HFFc6 (cell line): ENCODE data around the gene FANK1. TPM values are rescaled to one million over a fixed set of nuclear protein-coding genes. Genes with fewer than 3 reads are reported as not detected.
A peak's percentile ranks its signal among the peaks of the same experiment; 100 is the strongest.

Source experiments
- DNase-seq: peaks from one replicate; pipeline ENCODE4 v3.0.0-alpha.2; 2018
- H3K27ac Mint-ChIP-seq: 2 replicates; pipeline ENCODE4 v1.8.0; 2020; ENCODE audit warnings: mild to moderate bottlenecking, mixed read lengths
- H3K27me3 Mint-ChIP-seq: 2 replicates; pipeline ENCODE4 v1.8.0; 2021; ENCODE audit warnings: mild to moderate bottlenecking, moderate library complexity, mixed read lengths; ENCODE audit not compliant: insufficient read depth
- H3K36me3 Mint-ChIP-seq: 2 replicates; pipeline ENCODE4 v1.8.0; 2021; ENCODE audit warnings: low read depth, mixed read lengths
- H3K4me1 Mint-ChIP-seq: 2 replicates; pipeline ENCODE4 v1.8.0; 2020; ENCODE audit warnings: low read depth, mixed read lengths
- H3K4me3 Mint-ChIP-seq: 2 replicates; pipeline ENCODE4 v1.8.0; 2020; ENCODE audit warnings: mild to moderate bottlenecking, moderate library complexity, mixed read lengths
- H3K9me3 Mint-ChIP-seq: 2 replicates; pipeline ENCODE4 v1.8.0; 2020; ENCODE audit warnings: mild to moderate bottlenecking, mixed read lengths
- CTCF ChIP-seq: fragments of 200-600 bp; sonication (generic); IDR thresholded peaks from 2 replicates; pipeline ENCODE4 v1.5.0; 2021; ENCODE audit warnings: antibody characterized with exemption, mild to moderate bottlenecking
- total RNA-seq, 6 experiments: library from RNA; stranded (reverse); fragmentation: NEBNext Ultra II Directional; extraction: Animal tissue kit (Norgen Biotek cat#: 25700); gene quantifications; 2 replicates in 1 of 6; 3 replicates in 5 of 6; pipeline ENCODE4 v1.2.3, GENCODE V29; 2021

The FANK1 gene
- total RNA-seq, 6 experiments from 2014 or later = 0.50 to 1.4 (median 0.88) TPM

- TF ChIP-seq CTCF = no peak
- Mint-ChIP-seq H3K9me3 (no peaks in the 10 kb centered on the region), H3K36me3 (peaks cover 9% of the 10 kb centered on the region; the same call in 1 of the 2 replicates), H3K4me1 (peaks cover 7% of the 10 kb centered on the region; the same call in 1 of the 2 replicates), H3K27me3 (no peaks in the 10 kb centered on the region), H3K4me3 (no peak overlapping the region), H3K27ac (no peak overlapping the region)
- no peak for DNase-seq
These were observed 29.8 kb upstream of the FANK1 start for GRCh38 chr10:125866421-125867029.

- Mint-ChIP-seq H3K4me1 (peaks cover 8% of the 10 kb centered on the region; the same call in 1 of the 2 replicates), H3K4me3 (no peak overlapping the region), H3K27ac (no peak overlapping the region), H3K36me3 (peaks cover 9% of the 10 kb centered on the region; the same call in 1 of the 2 replicates), H3K9me3 (no peaks in the 10 kb centered on the region), H3K27me3 (peaks cover 2% of the 10 kb centered on the region; the same call in 1 of the 2 replicates)
- peak; percentile 89 for TF ChIP-seq CTCF
- DNase-seq = peak; percentile 39
These were observed 27.9 kb upstream of the FANK1 start for GRCh38 chr10:125868372-125868975.

- peaks cover 11% of the 10 kb centered on the region for H3K9me3 Mint-ChIP-seq
- H3K27me3 Mint-ChIP-seq = peaks cover 2% of the 10 kb centered on the region; the same call in 1 of the 2 replicates
- no peak overlapping the region for H3K4me3 Mint-ChIP-seq
- no peak overlapping the region for H3K27ac Mint-ChIP-seq
- peaks cover 8% of the 10 kb centered on the region; the same call in 1 of the 2 replicates for H3K4me1 Mint-ChIP-seq
- TF ChIP-seq CTCF = no peak
- peaks cover 24% of the 10 kb centered on the region for H3K36me3 Mint-ChIP-seq
- DNase-seq = no peak
These were observed 25.0 kb upstream of the FANK1 start for GRCh38 chr10:125871338-125871737.

- Mint-ChIP-seq H3K4me1 (peaks cover 28% of the 10 kb centered on the region), H3K27ac (peak overlapping the region; percentile 77), H3K27me3 (no peaks in the 10 kb centered on the region; the same call in 1 of the 2 replicates), H3K9me3 (peaks cover 14% of the 10 kb centered on the region), H3K36me3 (peaks cover 31% of the 10 kb centered on the region), H3K4me3 (peak overlapping the region; percentile 30; the same call in 1 of the 2 replicates)
- no peak for TF ChIP-seq CTCF
- DNase-seq = peak; percentile 89
These were observed 17.2 kb upstream of the FANK1 start for GRCh38 chr10:125878957-125879835.

- peaks cover 9% of the 10 kb centered on the region for H3K9me3 Mint-ChIP-seq
- peaks cover 28% of the 10 kb centered on the region for H3K4me1 Mint-ChIP-seq
- TF ChIP-seq CTCF = no peak
- peaks cover 17% of the 10 kb centered on the region for H3K36me3 Mint-ChIP-seq
- no peak for DNase-seq
- no peak overlapping the region for H3K27ac Mint-ChIP-seq
- H3K27me3 Mint-ChIP-seq = no peaks in the 10 kb centered on the region; the same call in 1 of the 2 replicates
- H3K4me3 Mint-ChIP-seq = no peak overlapping the region
These were observed 15.6 kb upstream of the FANK1 start for GRCh38 chr10:125880719-125881118.
